GM21423 (cell line): Measurements from ENCODE around the gene ANKZF1.

Experiments
- ATAC-seq: cut with Tn5 transposase; IDR thresholded peaks from one replicate; pipeline ENCODE4 v1.9.1; 2021; ENCODE audit warnings: mild to moderate bottlenecking, moderate library complexity; ENCODE audit not compliant: unreplicated experiment

The ANKZF1 gene

DNA sequence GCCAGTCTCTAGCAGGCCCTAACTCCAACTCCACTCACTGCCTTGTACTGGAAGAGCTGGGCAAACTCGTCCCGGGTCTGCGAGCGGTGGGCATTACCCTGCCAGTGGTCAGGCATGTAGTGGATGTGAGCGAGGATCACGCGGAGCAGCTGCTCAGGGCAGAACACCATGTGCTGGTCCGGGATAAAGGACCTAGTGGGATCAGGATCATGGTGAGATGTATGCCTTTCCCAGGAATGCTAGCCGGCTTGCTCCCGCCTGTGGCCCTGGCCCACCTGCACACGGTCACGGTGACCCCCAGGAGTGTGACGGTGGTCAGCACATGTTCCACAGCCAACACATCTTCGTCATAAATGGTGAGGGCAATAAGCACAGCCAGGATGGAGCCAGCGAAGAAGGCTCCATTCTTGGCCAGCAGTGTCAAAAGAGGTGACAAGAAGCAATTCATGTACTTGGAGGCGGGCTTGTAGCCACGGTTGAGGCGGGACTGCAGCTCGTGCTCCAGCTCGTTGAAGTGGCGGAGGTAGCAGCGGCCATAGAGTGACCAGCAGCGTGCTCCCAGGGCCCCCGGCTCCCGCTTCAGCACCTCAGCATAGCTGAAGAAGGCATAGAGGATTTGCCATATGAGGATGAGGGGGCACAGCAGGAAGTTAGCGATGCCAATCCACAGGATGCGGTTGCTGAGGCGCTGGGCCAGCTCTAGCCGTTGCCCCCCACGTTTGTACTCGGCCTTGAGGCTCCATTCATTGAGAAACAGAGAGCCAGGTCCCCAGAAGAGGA lies 5.6 kb upstream of the ANKZF1 start:
- ATAC-seq, result no peak

DNA sequence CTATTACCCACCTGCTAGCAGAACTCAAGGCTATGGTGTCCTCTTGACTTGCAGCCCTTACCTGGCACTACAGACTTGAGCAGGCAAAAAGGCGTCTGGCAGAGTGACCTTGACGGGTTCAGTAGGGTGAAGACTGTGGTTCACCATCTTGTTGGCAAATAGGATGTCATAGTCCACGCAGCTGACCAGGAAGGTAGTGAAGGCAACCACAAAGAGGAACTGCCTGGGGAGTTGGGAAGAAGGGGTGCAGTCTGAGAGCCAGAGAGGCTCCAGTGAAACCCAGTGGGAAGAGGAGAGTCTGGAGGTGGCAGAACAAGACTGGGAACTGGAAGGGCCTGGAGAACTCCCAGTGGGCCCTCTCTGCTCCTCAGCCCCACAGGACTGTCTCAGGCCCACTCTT lies 4.3 kb upstream of the ANKZF1 start:
- no peak for ATAC-seq

DNA sequence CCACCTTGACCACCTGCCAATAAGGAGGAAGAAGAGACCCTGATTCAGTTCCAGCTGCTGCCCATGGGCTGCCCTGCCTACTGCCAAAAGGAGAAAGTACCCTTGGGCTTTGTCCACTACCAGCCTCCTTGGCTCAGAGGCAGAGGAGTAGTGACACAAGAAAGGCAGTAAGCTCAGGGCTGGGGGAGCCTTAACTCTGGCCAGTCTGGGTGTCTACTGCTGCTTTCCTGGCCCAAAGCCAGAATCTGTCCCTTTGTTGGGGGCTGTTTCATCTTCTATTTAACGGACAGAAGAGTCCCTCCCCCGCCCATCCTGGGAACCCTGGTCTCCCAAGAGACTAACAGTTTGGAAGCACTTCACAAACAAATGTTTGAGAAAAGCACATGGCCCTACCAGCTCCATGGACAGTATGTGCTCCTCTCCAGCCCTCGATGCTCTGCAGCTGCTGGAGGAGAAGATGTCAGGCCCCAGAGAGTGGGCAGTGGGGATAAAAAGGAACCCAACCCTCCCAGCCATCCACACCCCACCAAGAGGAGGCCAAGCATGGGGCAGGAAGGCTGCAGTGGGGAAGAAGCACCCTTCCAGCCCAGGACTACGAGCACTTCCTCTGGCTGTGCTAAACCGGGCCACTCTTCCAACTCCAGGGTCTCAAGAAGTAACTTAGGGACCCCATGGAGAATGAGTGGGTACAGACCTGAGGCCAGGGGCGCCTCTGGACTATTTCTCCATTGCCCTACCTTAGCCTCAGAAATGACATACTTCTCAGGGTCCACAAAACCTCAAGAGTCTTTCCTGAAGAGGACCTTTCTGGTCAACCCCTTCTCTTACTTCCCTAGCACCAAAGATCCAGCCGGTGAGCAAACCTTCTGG lies 1.3 kb upstream of the ANKZF1 start:
- ATAC-seq, result no peak

DNA sequence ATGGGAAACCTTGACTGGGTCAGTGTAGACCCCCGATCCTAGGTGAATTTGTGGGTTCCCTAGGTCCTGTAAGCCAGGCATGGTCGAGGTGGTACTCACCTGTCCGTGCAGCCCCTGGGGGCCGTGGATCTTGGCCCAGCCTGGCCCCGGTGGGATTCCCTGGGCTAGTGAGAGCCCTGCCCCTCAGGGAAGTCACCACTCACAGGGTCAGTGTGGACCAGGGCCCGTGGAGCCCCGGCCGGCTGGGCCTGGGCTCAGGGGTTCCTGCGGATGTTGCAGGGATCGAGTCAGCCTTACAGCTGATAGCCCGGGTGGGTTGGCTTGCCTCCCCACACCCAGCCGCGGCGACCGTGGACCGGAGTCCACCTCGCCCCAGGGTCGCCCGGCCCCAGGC lies 698 bp upstream of the ANKZF1 start:
- ATAC-seq, result no peak

DNA sequence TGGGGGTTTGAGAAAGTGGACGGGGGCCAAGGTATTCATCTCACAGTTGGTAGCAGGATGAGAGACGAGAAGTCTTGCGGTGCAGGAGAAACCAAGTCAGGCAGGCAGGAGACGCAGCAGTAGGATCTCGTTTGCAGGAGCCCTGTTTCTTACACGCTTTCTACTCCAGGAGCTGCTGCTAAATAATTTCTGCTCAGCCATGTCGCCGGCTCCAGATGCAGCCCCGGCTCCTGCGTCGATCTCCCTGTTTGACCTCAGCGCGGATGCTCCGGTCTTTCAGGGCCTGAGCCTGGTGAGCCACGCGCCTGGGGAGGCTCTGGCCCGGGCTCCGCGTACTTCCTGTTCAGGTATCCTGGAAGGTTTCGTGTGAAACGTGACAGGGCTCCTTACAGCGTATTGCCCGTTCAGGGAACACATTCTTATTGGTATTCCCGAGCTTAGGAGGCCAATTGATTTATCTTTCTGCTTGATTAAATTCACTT lies 494 bp downstream of the ANKZF1 start:
- no peak for ATAC-seq

DNA sequence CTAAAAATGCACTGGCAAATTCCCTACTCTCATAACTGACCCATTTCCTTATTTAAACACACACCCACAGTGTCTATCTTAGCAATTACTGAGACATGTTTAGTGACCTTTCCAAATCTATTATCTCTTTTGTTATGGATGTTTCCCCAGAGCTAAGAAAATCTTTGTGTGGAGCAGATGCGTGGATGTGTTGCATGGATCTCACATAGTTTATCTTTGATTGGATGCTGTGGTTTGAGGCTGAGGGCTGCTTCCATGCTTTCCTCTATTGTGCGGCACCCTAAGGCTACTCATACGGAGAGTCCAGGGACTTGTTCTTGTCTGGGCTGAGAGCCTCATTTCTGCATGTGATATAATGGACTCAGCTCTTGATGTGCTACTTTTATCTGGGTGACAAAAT lies 4.7 kb downstream of the ANKZF1 start:
- ATAC-seq, result no peak

DNA sequence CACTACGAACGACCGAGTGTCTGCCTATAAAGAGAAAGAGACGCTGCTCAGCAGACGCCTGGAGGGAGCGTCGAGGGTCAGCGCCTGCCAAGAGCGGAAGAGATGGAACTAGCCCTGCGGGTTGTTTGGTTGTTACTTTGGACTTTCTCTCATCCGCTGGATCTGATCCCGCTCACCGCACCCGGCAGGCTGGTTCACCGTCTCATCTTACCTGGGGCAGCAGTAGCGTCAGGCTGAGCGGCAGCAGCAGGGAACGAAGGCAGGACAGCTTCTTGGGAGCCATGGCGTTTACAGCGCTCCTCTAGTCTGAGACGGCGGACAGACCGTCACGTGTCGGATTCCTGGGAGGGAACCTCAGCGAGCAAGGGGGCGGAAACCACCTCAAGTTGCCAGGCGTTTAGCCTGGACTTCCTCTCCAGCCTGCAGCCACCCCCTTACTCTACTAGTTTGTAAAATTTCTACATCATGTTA lies 13.7 kb downstream of the ANKZF1 start:
- no peak for ATAC-seq

DNA sequence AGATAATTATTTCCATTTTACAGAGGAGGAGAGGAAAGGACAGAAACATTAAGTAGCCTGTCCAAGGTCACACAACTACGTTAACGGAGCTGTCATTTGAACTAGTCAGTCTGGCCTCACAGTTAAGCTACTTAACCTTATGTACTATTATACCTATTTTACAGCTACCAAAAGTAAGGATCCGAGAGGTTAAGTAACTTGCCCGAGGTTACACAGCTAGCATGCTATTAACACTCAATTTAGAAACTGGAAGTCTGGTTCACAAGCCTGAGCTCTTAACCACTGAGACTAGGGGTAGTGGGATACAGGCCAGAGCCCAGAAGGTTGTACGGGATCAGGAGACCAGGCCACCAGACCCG lies 15.2 kb downstream of the ANKZF1 start:
- no peak for ATAC-seq

DNA sequence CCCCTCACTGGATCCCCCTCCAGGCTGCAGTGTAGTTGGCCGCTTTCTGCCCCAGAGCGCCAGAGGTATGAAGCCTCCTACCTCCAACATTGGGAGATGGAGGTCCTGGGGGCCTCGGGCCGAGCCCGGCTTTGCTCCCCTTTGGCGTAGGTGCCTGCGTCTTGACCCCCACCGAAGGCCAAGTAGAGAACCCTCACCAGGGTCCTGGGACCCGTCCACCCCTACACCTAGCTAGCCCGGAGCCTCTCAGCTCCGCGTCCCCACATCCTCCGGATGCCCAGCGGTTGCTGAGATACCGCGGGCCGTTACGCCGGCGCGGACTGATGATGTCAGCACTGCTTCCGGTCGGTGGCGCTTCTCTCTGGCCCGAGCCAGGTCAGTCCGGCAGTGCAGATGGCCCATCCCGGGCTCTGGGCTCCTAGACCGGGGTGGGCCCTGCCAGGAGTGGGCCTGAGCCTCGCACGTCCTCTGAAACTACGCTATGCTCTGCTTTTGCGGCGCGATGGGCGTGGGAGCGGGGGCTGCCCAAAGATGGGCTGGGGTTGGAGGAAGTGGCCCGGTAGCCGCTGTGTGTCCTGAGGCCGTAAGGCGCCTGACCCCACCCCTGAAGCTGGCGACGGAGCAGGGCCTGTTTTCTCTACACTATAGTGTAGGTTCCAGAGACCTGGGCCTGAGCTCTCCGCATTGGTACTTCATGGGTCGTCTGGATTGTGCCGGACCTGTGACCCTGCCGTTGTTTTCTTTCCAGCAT lies 15.7 kb downstream of the ANKZF1 start, which contains the start of the genes GLB1L and STK16:
TSS of gene GLB1L (minus strand) at position 297 of the 751 bp plus-strand sequence. CDS start 1,871 bp downstream, outside the sequence.
TSS of gene STK16 (plus strand) at position 332 of the 751 bp plus-strand sequence. CDS start 521 bp downstream, outside the sequence.
- peak; percentile 59 for ATAC-seq

DNA sequence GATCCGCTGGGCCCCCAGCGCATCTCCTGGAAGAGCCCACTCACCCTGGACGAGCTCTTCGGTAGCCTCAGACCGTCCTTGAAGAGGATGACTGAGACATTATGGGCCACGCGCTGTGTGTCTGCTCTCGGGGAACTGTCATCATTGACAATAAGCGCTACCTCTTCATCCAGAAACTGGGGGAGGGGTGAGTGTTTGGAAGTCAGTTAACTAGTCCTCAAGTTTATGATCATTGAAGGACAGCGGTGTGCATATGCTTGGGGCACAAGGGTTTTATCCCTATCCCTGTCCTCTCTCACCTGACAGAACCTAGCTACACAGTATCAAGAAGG lies 16.3 kb downstream of the ANKZF1 start:
- no peak for ATAC-seq

DNA sequence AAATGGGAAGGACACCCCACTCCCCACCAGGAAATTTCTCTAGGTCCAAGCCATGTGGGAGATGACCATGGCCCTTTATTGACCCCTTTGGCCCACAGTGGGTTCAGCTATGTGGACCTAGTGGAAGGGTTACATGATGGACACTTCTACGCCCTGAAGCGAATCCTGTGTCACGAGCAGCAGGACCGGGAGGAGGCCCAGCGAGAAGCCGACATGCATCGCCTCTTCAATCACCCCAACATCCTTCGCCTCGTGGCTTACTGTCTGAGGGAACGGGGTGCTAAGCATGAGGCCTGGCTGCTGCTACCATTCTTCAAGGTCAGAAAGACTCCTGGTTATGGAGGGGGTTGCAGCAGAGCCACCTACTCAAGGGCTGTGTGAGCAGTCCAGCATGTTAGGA lies 17.0 kb downstream of the ANKZF1 start:
- no peak for ATAC-seq

DNA sequence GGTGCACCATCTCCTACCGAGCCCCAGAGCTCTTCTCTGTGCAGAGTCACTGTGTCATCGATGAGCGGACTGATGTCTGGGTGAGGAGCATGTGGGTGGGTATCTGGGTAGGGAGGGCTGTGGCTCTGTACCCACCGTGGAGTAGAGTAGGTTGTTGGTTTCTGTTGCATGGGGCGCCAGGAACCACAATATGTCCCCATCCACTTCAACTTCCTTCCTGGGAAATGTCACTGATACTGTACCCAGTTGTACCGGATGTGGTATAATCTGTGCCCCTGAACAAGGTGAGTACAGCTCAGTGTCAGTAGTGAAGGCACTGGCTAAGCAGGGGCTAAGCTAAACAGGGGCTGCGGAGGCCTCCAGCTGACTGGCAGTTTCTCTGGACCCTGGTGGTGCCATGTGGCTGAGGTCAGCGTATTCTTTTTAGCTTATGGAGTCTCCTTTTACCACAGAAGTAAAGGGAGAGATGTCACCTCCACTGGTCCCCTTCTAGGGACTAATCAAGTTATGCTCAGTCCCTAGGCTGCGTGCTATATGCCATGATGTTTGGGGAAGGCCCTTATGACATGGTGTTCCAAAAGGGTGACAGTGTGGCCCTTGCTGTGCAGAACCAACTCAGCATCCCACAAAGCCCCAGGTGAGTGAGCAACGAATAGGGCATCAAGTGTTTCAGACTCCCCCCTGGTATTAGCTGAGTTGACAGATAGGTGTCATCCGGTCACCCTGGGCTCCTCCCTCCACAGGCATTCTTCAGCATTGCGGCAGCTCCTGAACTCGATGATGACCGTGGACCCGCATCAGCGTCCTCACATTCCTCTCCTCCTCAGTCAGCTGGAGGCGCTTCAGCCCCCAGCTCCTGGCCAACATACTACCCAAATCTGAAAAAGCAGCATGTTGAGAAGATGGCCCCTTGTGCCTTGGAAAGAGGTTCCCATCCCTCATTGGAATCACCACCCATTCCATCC lies 18.4 kb downstream of the ANKZF1 start:
- ATAC-seq, result no peak

DNA sequence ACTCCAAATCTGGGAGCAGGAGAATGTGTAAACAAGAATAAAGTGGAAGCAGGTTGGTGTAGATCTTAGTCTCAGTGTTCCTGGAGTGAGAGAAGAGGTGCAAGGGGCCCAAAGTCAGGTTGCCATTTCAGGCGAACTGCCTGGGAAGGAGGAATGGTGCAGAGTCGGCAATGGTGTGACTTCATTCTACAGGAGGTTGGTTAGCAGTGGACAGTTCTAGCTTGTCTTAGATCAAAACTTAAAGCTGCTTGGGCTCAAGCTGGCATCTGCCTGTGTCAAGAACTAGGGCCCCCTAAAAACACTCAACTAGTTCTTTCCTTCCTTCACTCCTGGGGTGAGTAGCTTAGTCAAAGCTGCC lies 19.2 kb downstream of the ANKZF1 start:
- no peak for ATAC-seq

DNA sequence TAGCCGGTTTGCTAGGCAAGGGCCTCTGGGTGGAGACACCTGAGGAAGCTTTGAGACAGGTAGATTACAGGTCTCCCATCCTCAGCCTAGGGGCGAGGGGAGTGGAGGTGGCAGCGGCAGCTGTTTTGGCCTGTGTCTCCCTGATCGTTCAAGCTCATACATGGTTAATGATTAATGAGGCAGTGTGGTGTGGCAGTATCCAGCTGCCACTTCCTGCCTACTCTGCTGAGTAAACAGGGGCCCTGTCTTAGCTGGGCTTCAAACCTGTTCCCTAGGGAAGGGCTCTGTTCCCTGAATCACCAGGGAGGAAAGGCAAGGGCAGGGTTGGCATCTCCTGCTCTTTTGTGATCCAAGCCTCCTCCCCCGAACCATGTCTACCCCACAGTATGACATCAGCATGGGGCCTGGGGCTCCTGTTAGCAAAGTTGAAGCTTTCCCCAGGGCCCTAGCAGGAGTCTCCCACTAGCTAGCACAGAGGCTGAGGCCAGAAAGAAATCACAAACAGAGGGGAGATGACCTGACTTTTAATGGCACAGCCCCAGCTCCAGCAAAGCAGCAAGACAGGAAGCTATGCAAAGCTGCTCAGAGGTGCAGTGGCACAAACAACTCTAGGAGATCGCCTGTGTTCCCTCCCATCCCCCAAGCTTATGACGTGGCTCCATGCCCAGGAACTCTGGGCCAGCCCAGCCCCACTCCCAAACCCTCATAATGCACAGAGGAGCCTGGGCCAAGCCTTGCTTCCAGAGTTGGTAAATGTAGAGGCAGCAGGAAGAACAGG lies 19.8 kb downstream of the ANKZF1 start:
- peak; percentile 46 for ATAC-seq

DNA sequence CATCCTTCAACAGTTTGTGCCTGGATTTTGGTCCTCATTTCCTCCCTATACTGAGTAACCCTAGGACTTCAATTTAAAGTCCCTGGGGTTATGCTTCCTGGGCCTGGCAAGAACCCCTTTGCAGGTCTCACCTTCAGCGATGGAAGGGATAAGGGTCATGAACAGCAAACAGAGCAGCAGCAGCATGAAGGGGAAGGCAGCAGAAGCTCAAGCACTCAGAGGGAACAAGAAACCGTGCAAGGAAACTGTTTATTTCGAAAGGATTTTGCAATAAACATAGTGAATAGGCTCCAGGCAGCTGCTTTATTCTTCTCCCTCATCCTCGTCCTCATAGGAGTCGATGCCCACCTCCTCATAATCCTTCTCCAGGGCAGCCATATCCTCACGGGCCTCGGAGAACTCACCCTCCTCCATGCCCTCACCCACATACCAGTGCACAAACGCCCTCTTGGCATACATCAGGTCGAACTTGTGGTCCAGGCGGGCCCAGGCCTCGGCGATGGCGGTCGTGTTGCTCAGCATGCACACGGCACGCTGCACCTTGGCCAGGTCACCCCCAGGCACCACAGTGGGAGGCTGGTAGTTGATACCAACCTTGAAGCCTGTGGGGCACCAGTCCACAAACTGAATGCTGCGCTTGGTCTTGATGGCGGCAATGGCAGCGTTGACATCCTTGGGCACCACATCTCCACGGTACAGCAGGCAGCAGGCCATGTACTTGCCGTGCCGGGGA lies 20.6 kb downstream of the ANKZF1 start:
- no peak for ATAC-seq

DNA sequence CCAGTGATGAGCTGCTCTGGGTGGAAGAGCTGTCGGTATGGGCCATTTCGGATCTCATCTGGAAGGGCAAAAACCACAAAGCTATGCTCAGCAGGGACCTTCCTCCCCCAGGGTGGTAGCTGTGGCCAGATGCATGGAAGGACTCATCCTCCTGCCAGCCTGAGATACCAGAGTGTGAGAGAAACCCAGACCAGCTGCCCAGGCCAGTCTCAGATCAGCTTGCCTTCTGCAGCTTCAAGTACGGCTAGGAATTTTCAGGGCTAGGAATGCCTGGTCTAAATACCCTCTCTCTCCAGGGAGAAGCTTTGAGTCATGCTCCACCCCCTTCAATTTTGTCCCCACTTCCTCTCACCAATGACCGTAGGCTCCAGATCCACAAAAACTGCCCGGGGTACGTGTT lies 22.1 kb downstream of the ANKZF1 start:
- ATAC-seq, result no peak

DNA sequence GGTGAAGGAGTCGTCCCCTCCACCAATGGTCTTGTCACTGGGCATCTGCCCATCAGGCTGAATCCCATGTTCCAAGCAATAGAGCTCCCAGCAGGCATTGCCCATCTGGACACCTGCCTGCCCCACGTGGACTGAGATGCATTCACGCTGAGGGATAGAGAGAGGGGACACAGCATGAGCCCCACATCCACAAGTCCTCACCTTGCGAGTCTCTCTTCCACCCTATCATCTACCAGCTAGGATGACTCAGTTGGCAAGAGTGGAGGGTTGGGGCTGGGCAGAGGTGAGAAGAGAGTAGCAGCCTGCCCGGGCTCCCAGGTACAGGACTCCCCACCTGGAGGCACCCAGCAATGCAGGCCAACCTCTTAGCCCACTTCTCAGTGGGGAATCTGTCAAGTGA lies 22.5 kb downstream of the ANKZF1 start:
- ATAC-seq, result no peak

DNA sequence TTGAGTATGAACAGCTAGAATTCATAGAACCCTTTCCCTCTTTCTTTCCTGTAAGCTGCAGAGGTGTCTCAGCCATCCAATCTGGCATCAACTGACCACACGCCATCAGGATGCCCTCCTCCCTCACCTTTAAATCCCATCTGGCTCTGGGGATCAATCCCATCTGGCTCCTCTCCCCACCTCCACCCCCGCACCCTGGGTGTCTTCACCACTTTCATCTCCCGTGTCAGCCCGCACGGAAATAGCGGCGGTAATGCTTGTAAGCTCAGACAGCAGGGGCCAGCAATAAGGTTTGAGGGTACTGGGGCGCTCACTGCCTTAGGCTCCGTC lies 22.9 kb downstream of the ANKZF1 start:
- no peak for ATAC-seq
